Stimulated activated CD8-positive, alpha-beta memory T cell treated with anti-CD3 and anti-CD28 coated beads, Interleukin-15, amount 100 ng/mL, for 48 hours (primary cell): ENCODE measurements around the gene TIGAR.

Source experiments
- DNase-seq, 2 donors: peaks; one replicate each; pipeline ENCODE4 v3.0.0-alpha.2; 2020; ENCODE audit warnings: low read depth in 2 of 2

The TIGAR gene

DNA sequence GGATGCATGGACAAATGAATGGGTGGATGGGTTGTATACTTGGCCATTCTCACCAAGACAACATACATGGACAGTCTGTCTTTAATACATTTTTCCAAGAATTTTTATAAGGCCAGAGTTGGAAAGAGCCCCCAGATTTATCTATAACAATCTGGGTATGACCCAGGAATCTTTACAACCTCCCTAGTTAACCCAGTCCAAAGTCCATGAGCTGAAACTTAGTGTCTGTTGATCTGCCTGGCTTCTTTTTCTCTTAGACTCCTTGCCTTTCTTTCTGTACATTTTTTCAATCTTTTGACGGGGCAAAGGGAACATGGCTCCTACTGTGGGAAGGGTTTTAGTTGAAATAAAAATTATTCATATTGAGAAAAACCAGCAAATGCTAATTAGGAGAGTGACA lies 57.8 kb downstream of the TIGAR start:
- no peak for DNase-seq

GRCh38 chr12:4379405-4379804 lies 58.4 kb downstream of the TIGAR start, which contains the start of gene FGF23:
FGF23 (minus strand) TSS chr12:4379712; CDS start chr12:4379582, 130 bp downstream.
- DNase-seq = no peak

DNA sequence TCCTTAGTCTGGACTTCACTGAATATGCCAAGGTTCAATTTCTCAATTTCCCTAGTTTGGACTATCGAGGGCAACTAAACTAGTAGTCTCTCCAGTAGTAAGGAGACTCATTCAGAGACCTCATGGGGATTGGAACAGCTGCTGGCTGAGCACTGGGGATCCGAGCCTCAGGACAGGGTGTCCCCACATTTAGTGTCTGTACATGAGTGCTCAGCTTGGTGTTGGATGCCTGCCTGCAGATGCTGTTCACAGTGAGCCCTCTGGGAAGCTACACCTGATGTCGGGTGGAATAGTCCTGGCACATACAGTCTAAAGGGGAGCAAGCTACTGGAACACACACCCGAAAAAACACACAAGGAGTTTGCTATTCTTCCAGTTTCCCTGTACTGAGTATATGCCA lies 59.3 kb downstream of the TIGAR start:
- no peak for DNase-seq

GRCh38 chr12:4383304-4383865 lies 62.4 kb downstream of the TIGAR start:
- no peak for DNase-seq

DNA sequence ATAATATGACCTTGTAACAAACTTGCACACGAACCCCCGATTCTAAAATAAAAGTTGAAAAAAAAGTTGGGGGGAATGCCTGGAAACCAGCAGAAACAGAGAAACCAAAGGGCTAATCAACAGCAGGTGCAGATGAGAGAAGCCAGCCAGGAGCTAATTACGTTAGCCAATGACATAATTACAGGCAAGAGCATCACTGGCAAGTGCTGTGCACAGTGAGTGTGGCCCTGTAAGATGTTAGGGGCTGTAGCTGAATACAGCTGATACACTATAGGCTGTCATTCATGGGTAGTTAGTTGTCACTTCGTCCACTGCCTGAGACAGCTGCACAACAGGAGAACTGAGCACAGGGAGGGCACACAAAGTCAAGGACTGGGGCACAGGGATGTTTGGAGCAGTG lies 65.8 kb downstream of the TIGAR start:
- DNase-seq = no peak

GRCh38 chr12:4387607-4388006 lies 66.6 kb downstream of the TIGAR start:
- DNase-seq = no peak

- no peak for DNase-seq
Measured at GRCh38 chr12:4388032-4388431, 67.0 kb downstream of the TIGAR start.

- DNase-seq = no peak
Measured at GRCh38 chr12:4388662-4389061, 67.6 kb downstream of the TIGAR start.

DNA sequence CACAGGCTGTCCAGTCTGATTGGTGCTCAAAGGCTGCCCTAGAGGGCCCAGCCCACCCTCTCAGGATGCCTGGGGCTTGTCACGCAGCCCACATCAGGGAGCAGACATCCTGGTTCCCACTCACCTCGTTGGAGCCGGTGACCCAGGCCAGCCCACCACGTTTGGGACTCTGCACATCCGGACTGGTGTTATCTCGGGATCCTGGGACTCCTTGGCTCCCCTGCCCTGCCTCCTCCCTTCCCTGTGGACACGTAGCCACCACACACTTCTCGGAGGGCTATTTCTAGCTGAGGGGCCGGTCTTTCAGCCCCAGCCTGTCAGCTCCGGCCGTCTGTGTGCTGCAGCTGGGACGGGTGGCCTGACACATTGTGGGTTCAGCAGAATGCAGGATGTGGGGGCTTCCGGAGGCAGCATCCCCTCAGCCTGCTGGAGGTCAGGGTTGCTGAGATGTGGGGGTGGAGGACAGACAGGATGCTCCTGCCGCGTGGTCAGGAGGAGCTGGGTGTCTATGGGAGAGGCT lies 71.3 kb downstream of the TIGAR start:
- DNase-seq = no peak

DNA sequence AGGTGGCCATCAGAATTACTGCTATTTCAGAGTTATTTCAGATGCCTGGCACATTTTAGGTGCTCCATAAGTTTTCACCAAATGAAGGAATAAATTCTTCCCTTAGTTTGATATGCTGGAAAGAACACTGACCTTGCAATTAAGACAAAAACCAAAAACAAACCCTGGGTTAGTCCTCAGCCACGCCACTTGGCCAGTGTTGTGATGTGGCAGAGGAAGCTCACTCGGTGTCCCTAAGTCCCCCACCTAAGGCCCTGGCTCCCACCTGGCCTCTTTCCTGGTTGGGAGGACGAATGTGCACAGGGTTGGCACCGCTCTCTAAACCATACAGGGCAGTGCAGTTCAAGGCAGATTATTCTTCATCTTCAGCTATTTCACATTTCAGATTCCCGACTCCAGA lies 72.2 kb downstream of the TIGAR start:
- DNase-seq = no peak

DNA sequence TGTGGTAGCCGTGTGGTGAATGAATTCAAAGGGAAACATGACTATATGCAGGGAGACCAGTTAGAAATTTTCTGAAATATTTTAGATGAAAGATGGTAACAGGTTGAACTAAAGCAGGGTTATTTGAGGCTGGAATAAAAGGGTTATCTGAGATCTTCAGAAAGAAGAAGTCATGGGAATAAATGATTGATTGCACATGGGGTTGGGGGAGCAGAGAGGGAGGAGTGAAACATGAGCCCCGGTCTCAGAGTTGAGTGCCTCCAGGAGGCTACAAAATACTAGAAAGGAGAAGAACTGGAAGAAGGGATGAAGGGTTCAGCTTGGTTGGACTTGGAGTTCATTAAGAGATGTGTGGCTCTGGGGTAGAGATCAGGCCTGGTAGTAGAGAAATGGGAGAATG lies 74.8 kb downstream of the TIGAR start:
- DNase-seq = no peak

DNA sequence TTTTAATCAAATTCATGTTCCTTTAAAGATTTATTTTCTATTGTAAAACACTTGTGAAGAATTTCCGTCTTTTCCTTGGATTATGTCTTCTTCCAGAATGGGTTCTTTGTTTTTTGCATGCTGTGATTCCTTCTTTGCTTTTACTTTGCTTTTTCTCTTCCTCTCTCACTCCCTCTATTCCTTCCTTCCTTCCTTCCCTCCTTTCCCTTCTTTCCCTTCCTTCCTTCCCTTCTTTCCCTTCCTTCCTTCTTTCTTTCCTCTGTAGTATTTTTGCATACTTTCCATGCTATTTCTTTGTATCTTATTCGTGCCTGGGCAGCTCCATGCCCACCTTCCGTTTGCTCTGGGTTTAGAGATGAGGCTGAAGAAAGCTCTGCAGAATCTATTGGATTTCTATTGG lies 80.1 kb downstream of the TIGAR start:
- DNase-seq = no peak

- no peak for DNase-seq
Measured at GRCh38 chr12:4402996-4403395, 82.0 kb downstream of the TIGAR start.
